ENCODE results near the gene LYRM9. TPM values are rescaled to one million over a fixed set of nuclear protein-coding genes. Genes with fewer than 3 reads are reported as not detected.
A peak's percentile ranks its signal among the peaks of the same experiment; 100 is the strongest.

LYRM9 gene
- total RNA-seq, 1 donor from 2014 or later: 22.2 TPM

DNA sequence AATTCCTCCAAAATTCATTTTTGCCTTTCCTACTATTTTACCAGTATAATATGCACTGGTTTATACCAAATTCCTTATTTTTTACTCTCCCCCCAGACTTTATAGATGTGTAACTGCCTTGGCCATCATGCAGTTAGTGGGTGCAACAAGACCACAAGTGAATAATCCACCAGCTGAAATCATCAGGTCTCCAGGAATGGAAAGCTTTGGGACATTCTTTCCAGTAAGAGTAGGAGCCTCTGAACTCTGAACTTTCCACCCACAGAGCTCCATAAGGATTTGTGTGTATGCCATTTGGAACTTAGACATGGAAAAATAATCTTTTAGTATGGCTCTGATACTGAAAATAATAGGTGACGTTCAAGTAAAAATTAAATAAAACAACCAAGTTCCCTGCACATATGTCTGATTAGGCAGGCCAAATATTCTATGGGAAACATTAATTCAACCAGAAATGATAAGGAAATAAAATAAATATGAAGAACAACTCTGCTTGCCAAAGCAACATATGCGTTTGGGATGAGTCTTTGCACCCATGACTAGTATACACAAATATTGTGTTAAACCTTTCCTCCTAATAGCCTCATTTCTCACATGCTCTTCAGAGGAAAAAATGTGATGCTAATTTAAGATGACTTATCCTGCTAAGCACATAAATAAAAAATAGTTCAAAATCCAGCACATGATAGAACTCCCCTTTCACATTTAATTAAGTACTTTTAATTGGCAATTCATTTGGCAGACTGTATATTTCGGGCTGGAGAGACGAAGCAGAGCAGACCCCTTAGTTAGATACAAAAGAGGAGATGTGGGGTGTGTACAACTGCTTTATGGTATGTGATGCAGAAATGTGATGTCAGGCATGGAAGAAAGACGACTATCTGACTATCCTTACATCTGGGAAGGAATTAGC lies 11.6 kb upstream of the LYRM9 start:
- Histone ChIP-seq H3K4me1 (no peaks in the 10 kb centered on the region), H3K27ac (no peak overlapping the region), H3K9me3 (no peaks in the 10 kb centered on the region), H3K36me3 (no peaks in the 10 kb centered on the region), H3K27me3 (no peaks in the 10 kb centered on the region), H3K4me3 (no peak overlapping the region)
- TF ChIP-seq, protein P1, sequence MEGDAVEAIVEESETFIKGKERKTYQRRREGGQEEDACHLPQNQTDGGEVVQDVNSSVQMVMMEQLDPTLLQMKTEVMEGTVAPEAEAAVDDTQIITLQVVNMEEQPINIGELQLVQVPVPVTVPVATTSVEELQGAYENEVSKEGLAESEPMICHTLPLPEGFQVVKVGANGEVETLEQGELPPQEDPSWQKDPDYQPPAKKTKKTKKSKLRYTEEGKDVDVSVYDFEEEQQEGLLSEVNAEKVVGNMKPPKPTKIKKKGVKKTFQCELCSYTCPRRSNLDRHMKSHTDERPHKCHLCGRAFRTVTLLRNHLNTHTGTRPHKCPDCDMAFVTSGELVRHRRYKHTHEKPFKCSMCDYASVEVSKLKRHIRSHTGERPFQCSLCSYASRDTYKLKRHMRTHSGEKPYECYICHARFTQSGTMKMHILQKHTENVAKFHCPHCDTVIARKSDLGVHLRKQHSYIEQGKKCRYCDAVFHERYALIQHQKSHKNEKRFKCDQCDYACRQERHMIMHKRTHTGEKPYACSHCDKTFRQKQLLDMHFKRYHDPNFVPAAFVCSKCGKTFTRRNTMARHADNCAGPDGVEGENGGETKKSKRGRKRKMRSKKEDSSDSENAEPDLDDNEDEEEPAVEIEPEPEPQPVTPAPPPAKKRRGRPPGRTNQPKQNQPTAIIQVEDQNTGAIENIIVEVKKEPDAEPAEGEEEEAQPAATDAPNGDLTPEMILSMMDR (IDR thresholded peaks at IDR 0.05): no peak
- no peak for DNase-seq (ENCODE audit: low spot score in 2 of 2)
- intact Hi-C loops (cut with DNase I): no loop called here

DNA sequence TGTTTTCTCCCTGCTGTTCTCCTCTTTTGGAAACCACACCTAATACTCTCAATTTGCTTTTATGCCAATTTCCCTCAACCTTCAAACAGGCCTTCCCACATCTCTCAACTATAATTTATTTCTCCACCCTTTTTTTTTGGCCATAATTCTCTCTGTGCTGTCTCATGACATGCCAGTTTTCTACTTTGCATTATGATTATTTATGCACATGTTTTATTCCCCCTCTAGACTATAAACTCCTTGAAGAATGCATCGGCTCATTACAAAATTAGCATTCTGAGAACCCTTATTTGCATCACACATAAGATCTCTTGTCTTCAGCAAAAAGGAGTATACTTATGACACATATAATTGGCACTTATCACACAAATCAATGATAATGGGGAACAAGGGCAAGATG lies 10.9 kb upstream of the LYRM9 start:
- TF ChIP-seq, protein P1 (IDR thresholded peaks at IDR 0.05): no peak
- no peak for DNase-seq (ENCODE audit: low spot score in 2 of 2)
- Histone ChIP-seq H3K4me3 (no peak overlapping the region), H3K36me3 (no peaks in the 10 kb centered on the region), H3K9me3 (no peaks in the 10 kb centered on the region), H3K27me3 (no peaks in the 10 kb centered on the region), H3K4me1 (no peaks in the 10 kb centered on the region), H3K27ac (no peak overlapping the region)
- intact Hi-C loops (cut with DNase I): no loop called here

DNA sequence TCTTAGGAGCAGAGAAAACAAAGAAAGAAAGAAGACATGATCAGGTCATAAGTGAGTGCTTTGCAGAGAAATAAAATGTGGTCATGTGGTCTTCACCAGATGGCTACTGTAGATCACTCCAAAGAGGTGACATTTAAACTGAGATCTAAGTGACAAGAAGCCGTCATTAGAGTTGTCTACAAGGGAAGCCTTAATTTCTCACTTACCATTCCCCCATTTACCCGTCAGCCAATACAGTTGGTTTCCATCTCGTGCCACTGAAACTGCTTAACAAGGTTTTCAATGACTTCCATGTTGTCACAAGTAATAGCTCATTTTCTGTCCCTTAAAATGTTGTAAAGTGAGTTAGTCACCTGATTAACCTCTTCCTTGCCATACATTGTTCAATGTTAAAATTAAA lies 6.4 kb upstream of the LYRM9 start:
- H3K36me3 ChIP-seq: no peaks in the 10 kb centered on the region
- no peak for DNase-seq (ENCODE audit: low spot score in 2 of 2)
- no peaks in the 10 kb centered on the region for H3K4me1 ChIP-seq
- H3K27me3 ChIP-seq: no peaks in the 10 kb centered on the region
- H3K9me3 ChIP-seq: no peaks in the 10 kb centered on the region
- TF ChIP-seq, protein P1 (IDR thresholded peaks at IDR 0.05): no peak
- intact Hi-C loops (cut with DNase I): loop anchor here (10.0 kb wide), 1 partner anchor 295 kb away; no protein-coding TSS in a partner anchor
- no peak overlapping the region for H3K27ac ChIP-seq
- H3K4me3 ChIP-seq: no peak overlapping the region

DNA sequence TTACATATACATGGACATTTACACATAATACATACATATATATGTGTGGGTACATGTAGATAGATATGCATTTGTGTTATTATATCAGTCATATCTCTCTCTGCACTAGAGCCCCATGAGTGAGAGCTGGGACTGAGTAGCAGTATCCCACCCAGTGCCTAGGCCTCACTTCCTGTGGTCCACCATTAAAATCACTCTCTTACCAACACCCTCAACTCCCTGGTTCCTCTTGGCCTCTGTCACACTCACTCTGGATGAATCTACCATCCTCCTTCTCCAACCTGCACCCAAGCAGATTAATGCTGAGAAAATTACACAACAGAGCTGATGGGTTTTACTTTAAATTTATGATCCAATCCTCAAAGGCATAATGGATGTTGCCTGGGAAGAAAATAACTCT lies 4.9 kb upstream of the LYRM9 start:
- DNase-seq (ENCODE audit: low spot score in 2 of 2): no peak
- Histone ChIP-seq H3K27me3 (no peaks in the 10 kb centered on the region), H3K27ac (no peak overlapping the region), H3K36me3 (no peaks in the 10 kb centered on the region), H3K4me1 (no peaks in the 10 kb centered on the region), H3K9me3 (no peaks in the 10 kb centered on the region), H3K4me3 (no peak overlapping the region)
- intact Hi-C loops (cut with DNase I): loop anchor here (10.0 kb wide), 1 partner anchor 293 kb away; no protein-coding TSS in a partner anchor
- TF ChIP-seq, protein P1 (IDR thresholded peaks at IDR 0.05): no peak

GRCh38 chr17:27896701-27897100 lies 3.5 kb upstream of the LYRM9 start:
- Histone ChIP-seq H3K36me3 (no peaks in the 10 kb centered on the region), H3K9me3 (no peaks in the 10 kb centered on the region), H3K4me3 (no peak overlapping the region), H3K27me3 (no peaks in the 10 kb centered on the region), H3K4me1 (peaks cover 0 to 6% of the 10 kb centered on the region in 2 donors), H3K27ac (no peak overlapping the region)
- TF ChIP-seq, protein P1 (IDR thresholded peaks at IDR 0.05): no peak
- peak in 1 of 2 donors; percentile 24 for DNase-seq (ENCODE audit: low spot score in 2 of 2)
- intact Hi-C loops (cut with DNase I): loop anchor here (10.0 kb wide), 1 partner anchor 292 kb away; no protein-coding TSS in a partner anchor

All from ascending aorta (tissue), 2 donors.